Keratinocyte (primary cell): ENCODE data around the gene MRC2. TPM values are rescaled to one million over a fixed set of nuclear protein-coding genes. Genes with fewer than 3 reads are reported as not detected.

Experiments used
- DNase-seq: peaks from one replicate; pipeline ENCODE4 v3.0.0-alpha.2; 2011; ENCODE audit warnings: low read depth, missing footprints, low spot score
- FAIRE-seq: peaks from 2 replicates; lab custom pipeline; 2011; peaks lifted over from hg19 to GRCh38; lab: Jason Lieb, UNC
- H2AFZ ChIP-seq: 2 replicates; pipeline ENCODE4 v1.6.0; 2012; ENCODE audit warnings: low read length, control low read depth, inconsistent platforms; ENCODE audit not compliant: control insufficient read depth
- H3K27ac ChIP-seq: 2 replicates; pipeline ENCODE4 v1.5.1; 2011; ENCODE audit warnings: low read length; ENCODE audit not compliant: control insufficient read depth, insufficient read depth
- H3K27me3 ChIP-seq: 3 replicates; pipeline ENCODE4 v1.6.0; 2011; ENCODE audit warnings: low read length; ENCODE audit not compliant: control insufficient read depth, insufficient read depth; ENCODE audit errors: extremely low read depth
- H3K36me3 ChIP-seq, 2 experiments: 2 replicates in 1 of 2; 3 replicates in 1 of 2; pipeline ENCODE4 v1.5.1; 2011; ENCODE audit warnings: low read length in 2 of 2, mild to moderate bottlenecking in 1 of 2; ENCODE audit not compliant: control insufficient read depth in 2 of 2, insufficient read depth in 2 of 2; ENCODE audit errors: extremely low read depth in 1 of 2
- H3K4me1 ChIP-seq: 3 replicates; pipeline ENCODE4 v1.5.1; 2011; ENCODE audit warnings: low read length; ENCODE audit not compliant: control insufficient read depth, insufficient read depth; ENCODE audit errors: extremely low read depth
- H3K4me2 ChIP-seq: 3 replicates; pipeline ENCODE4 v1.6.0; 2011; ENCODE audit warnings: low read depth, low read length; ENCODE audit not compliant: control insufficient read depth, insufficient read depth; ENCODE audit errors: extremely low read depth
- H3K4me3 ChIP-seq, 3 experiments: fragments of 200-600 bp in 1 of 3; sonication (generic) in 1 of 3; 2 replicates in 2 of 3; 3 replicates in 1 of 3; pipeline ENCODE4 v1.5.1; 2011 to 2016; ENCODE audit warnings: low read length in 3 of 3, mild to moderate bottlenecking in 3 of 3, control low read depth in 2 of 3, inconsistent platforms in 1 of 3, low read depth in 1 of 3, mixed read lengths in 1 of 3, mixed run types in 1 of 3, moderate library complexity in 1 of 3; ENCODE audit not compliant: control insufficient read depth in 2 of 3, insufficient read depth in 2 of 3; ENCODE audit errors: extremely low read depth in 1 of 3
- H3K79me2 ChIP-seq: 2 replicates; pipeline ENCODE4 v1.6.0; 2012; ENCODE audit warnings: low read length; ENCODE audit not compliant: control insufficient read depth, insufficient read depth
- H3K9ac ChIP-seq: 3 replicates; pipeline ENCODE4 v1.6.0; 2011; ENCODE audit warnings: low read length; ENCODE audit not compliant: control insufficient read depth, insufficient read depth; ENCODE audit errors: extremely low read depth
- H3K9me1 ChIP-seq: 3 replicates; pipeline ENCODE4 v1.6.0; 2011; ENCODE audit warnings: low read length; ENCODE audit not compliant: control insufficient read depth, insufficient read depth; ENCODE audit errors: extremely low read depth
- H3K9me3 ChIP-seq: 2 replicates; pipeline ENCODE4 v1.5.1; 2012; ENCODE audit warnings: low read depth, low read length; ENCODE audit not compliant: control insufficient read depth
- H4K20me1 ChIP-seq: 3 replicates; pipeline ENCODE4 v1.6.0; 2011; ENCODE audit warnings: low read length; ENCODE audit not compliant: control insufficient read depth, insufficient read depth; ENCODE audit errors: extremely low read depth
- EZH2 ChIP-seq: IDR thresholded peaks from one replicate; pipeline ENCODE4 v1.6.1; 2012; ENCODE audit warnings: inconsistent platforms, mild to moderate bottlenecking, low read length, moderate library complexity
- dilution Hi-C: fragments of 300-500 bp; cut with MboI; formaldehyde crosslinking; loops from one replicate; pipeline ENCODE4 v1.7.0; 2020; ENCODE audit warnings: low sequenced_read_pairs; ENCODE audit not compliant: extremely low pct_ligation_motif_present
- polyA plus RNA-seq, 5 experiments: library from polyadenylated mRNA; depleted of rRNA in 3 of 5; stranded (reverse) in 3 of 5; stranded (forward) in 1 of 5; unstranded in 1 of 5; fragments of >200 nt; gene quantifications; 1 replicate in 1 of 5; 2 replicates in 3 of 5; 3 replicates in 1 of 5; pipeline versions ENCODE4 v1.2.1 to v1.2.3, GENCODE V29; 2011 to 2012; ENCODE audit warnings: missing spikeins in 2 of 5, low read depth in 1 of 5, low replicate concordance in 1 of 5
- TF ChIP-seq, protein P1 (sequence below), 3 experiments: IDR thresholded peaks in 1 of 3; conservative IDR thresholded peaks in 1 of 3; optimal IDR thresholded peaks in 1 of 3; 2 replicates in 2 of 3; 3 replicates in 1 of 3; pipeline versions ENCODE3 to v1.5.1; 2011; ENCODE audit warnings: low read length in 3 of 3, mild to moderate bottlenecking in 3 of 3, moderate library complexity in 2 of 3, control low read depth in 1 of 3, inconsistent platforms in 1 of 3; ENCODE audit not compliant: insufficient read depth in 2 of 3; ENCODE audit errors: extremely low read depth in 1 of 3

MRC2 gene
- polyA plus RNA-seq, 1 donor (not counting 4 experiments of a cell fraction or from before 2014, with no cell fraction given) = 14.0 TPM

DNA sequence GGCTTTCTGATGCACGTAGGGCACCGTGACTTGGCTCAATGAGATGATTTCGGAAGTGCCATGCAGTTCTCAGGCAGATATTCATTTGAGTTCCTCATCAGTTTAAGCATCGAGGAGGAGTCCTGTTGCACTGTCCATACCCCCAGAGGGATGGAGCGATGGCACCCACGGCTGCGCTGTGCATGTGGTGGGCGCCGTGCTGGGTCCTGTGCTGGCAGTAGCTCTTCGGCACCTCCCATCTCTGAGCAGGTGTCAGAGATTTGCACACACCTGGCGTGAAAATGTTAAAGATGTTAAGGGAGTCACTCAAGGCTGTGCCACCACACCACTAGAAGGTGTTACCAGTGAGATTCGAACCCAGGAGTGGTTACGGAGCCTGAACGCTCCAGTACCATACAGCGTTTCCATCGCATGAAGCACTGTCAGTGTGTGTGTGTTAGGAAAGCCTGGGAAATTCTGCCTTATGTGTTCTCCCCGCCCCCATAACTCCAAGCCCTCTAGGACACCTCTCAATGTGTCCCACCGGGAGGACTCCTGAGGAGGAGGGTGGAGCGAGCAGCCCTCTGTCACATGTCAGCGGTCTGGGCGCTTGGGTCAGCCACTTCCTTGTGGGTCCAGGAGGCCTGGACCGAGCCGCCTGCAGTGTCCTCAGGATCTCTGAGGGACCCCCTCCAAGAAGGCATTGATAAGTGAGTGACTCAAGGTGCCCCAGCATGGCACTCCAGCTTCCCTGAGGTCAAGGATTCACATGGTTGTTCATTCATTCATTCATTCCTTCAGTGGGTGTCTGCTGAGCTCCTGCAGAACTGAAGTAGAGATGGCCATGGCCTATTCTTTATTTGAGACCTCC is 3.8 kb downstream of the MRC2 start:
- no peaks in the 10 kb centered on the region for H3K27me3 ChIP-seq
- H3K9me3 ChIP-seq = no peaks in the 10 kb centered on the region
- H3K9me1 ChIP-seq = peaks cover 3% of the 10 kb centered on the region
- H3K4me3 ChIP-seq = no peak overlapping the region
- peaks cover 22% of the 10 kb centered on the region for H3K4me1 ChIP-seq
- peaks cover 57% of the 10 kb centered on the region for H3K79me2 ChIP-seq
- dilution Hi-C loops = no loop called here
- H3K36me3 ChIP-seq = peaks cover 0 to 6% of the 10 kb centered on the region in 2 experiments
- no peak overlapping the region for H3K4me2 ChIP-seq
- H4K20me1 ChIP-seq = no peaks in the 10 kb centered on the region
- TF ChIP-seq, protein P1, sequence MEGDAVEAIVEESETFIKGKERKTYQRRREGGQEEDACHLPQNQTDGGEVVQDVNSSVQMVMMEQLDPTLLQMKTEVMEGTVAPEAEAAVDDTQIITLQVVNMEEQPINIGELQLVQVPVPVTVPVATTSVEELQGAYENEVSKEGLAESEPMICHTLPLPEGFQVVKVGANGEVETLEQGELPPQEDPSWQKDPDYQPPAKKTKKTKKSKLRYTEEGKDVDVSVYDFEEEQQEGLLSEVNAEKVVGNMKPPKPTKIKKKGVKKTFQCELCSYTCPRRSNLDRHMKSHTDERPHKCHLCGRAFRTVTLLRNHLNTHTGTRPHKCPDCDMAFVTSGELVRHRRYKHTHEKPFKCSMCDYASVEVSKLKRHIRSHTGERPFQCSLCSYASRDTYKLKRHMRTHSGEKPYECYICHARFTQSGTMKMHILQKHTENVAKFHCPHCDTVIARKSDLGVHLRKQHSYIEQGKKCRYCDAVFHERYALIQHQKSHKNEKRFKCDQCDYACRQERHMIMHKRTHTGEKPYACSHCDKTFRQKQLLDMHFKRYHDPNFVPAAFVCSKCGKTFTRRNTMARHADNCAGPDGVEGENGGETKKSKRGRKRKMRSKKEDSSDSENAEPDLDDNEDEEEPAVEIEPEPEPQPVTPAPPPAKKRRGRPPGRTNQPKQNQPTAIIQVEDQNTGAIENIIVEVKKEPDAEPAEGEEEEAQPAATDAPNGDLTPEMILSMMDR (optimal IDR thresholded peaks at IDR 0.05 in 1 of 3, IDR thresholded peaks at IDR 0.05 in 1 of 3, conservative IDR thresholded peaks at IDR 0.05 in 1 of 3; ENCODE audit: extremely low read depth in 1 of 3, insufficient read depth in 2 of 3, low read length in 3 of 3) = no peak
- no peak for TF ChIP-seq EZH2
- FAIRE-seq = no peak
- no peak overlapping the region for H3K27ac ChIP-seq
- no peak for DNase-seq
- H2AFZ ChIP-seq = no peak overlapping the region
- H3K9ac ChIP-seq = no peak overlapping the region

DNA sequence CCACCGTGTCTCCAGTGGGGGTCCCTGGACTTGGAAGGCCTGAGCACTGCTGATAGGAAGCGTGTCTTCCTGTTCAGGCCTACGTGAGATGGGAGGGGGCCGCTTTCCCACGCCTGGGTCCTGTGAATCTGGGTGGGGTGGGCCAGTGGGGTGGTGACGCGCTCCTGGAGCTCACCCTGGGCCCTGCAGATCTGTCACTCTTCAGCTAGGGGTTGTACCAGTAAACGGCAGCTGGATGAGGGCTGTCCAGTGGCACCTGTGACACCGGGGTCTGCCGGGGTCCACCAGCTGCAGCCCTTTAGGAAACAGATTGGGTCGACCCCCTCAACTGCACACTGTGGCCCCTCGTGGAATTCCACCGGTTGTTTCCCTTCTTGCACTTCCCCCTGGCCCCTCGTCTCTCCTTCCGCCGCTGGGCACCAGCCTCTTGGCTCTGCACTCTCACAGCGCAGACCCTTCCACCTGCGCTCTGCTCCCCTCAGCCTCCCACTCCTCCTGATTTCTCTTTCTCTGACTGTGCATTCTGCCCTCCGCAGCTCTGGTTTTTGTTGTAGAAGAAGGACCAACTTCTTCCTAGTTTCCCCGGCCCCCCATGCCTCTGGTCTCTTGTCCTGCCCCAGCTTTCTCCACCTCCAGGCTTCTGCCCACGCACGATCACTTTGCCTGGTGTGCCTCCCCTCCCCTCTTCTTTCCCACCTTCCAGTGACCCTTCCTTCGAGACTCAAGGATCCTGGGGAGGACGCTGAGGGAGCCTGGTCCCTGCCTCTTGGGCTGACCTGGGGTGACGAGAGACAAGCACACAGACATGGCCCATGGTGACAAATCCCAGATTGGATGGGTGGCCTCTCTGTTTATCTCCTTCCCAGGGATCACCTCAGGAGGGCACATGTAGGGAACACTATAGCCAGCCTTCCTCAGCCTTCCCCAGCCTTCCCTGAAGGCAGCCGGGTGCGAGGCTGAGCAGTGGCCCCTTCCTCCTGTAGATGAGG is 4.8 kb downstream of the MRC2 start:
- H3K4me1 ChIP-seq = peaks cover 16% of the 10 kb centered on the region
- peaks cover 3% of the 10 kb centered on the region for H3K9me1 ChIP-seq
- H3K9ac ChIP-seq = no peak overlapping the region
- H3K36me3 ChIP-seq = peaks cover 0 to 8% of the 10 kb centered on the region in 2 experiments
- H3K4me3 ChIP-seq = no peak overlapping the region
- no peak overlapping the region for H3K27ac ChIP-seq
- TF ChIP-seq, protein P1 (optimal IDR thresholded peaks at IDR 0.05 in 1 of 3, IDR thresholded peaks at IDR 0.05 in 1 of 3, conservative IDR thresholded peaks at IDR 0.05 in 1 of 3; ENCODE audit: extremely low read depth in 1 of 3, insufficient read depth in 2 of 3, low read length in 3 of 3) = no peak
- TF ChIP-seq EZH2 = no peak
- peaks cover 57% of the 10 kb centered on the region for H3K79me2 ChIP-seq
- no peak overlapping the region for H2AFZ ChIP-seq
- H3K27me3 ChIP-seq = no peaks in the 10 kb centered on the region
- no peak overlapping the region for H3K4me2 ChIP-seq
- dilution Hi-C loops = no loop called here
- no peak for FAIRE-seq
- DNase-seq = no peak
- H3K9me3 ChIP-seq = no peaks in the 10 kb centered on the region
- H4K20me1 ChIP-seq = no peaks in the 10 kb centered on the region
